ENCODE data around the gene CLHC1. TPM values are rescaled to one million over a fixed set of nuclear protein-coding genes. Genes with fewer than 3 reads are reported as not detected.

Gene CLHC1
- total and polyA plus RNA-seq, 4 donors = 0.45 to 4.9 (median 2.6) TPM

DNA sequence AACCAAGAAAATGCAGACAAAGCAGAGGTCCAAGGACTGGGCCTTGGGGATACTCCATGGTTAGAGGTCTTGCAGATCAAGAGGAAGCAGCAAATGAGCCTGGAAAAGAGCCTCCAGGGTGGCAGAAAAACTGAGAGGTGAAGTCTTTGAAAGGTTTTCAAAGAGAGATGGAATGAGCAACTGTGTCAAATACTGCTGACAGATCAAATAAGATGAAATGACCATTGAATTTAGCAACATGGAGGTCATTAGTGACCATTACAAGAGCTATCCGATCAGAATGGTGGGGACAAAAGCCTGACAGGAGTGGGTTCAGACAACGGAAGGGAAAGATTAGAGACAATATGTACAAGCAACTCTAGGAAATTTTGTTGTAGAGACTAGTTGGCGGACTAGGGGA, 1.5 kb downstream of the CLHC1 start:
- Histone ChIP-seq H3K27me3 (ENCODE audit: control insufficient read depth in 4 of 4, insufficient read depth in 4 of 4, low read length in 3 of 4) (no peaks in the 10 kb centered on the region), H3K36me3 (ENCODE audit: control insufficient read depth in 4 of 4, insufficient read depth in 3 of 4, low read depth in 1 of 4, low read length in 3 of 4) (peaks cover 6 to 14% (median 11%) of the 10 kb centered on the region in 4 donors), H3K27ac (ENCODE audit: low read depth in 1 of 2, low read length in 2 of 2) (no peak overlapping the region), H3K4me1 (ENCODE audit: control insufficient read depth in 4 of 4, insufficient read depth in 4 of 4, low read length in 3 of 4) (peaks cover 2 to 21% (median 11%) of the 10 kb centered on the region in 4 donors), H3K9ac (ENCODE audit: low read depth in 1 of 2, low read length in 2 of 2) (no peak overlapping the region), H3K9me3 (ENCODE audit: control insufficient read depth in 4 of 4, low read length in 3 of 4) (no peaks in the 10 kb centered on the region), H3K4me3 (ENCODE audit: low read depth in 1 of 3, low read length in 3 of 3) (no peak overlapping the region)
- WGBS = 97% methylated on average over 3 of the region's 3 CpGs
- TF ChIP-seq FOXA2 (IDR thresholded peaks at IDR 0.05) (no peak), YY1 (IDR thresholded peaks at IDR 0.05) (no peak), TAF1 (conservative IDR thresholded peaks at IDR 0.05) (no peak)
- TF ChIP-seq, protein P1, sequence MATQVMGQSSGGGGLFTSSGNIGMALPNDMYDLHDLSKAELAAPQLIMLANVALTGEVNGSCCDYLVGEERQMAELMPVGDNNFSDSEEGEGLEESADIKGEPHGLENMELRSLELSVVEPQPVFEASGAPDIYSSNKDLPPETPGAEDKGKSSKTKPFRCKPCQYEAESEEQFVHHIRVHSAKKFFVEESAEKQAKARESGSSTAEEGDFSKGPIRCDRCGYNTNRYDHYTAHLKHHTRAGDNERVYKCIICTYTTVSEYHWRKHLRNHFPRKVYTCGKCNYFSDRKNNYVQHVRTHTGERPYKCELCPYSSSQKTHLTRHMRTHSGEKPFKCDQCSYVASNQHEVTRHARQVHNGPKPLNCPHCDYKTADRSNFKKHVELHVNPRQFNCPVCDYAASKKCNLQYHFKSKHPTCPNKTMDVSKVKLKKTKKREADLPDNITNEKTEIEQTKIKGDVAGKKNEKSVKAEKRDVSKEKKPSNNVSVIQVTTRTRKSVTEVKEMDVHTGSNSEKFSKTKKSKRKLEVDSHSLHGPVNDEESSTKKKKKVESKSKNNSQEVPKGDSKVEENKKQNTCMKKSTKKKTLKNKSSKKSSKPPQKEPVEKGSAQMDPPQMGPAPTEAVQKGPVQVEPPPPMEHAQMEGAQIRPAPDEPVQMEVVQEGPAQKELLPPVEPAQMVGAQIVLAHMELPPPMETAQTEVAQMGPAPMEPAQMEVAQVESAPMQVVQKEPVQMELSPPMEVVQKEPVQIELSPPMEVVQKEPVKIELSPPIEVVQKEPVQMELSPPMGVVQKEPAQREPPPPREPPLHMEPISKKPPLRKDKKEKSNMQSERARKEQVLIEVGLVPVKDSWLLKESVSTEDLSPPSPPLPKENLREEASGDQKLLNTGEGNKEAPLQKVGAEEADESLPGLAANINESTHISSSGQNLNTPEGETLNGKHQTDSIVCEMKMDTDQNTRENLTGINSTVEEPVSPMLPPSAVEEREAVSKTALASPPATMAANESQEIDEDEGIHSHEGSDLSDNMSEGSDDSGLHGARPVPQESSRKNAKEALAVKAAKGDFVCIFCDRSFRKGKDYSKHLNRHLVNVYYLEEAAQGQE (IDR thresholded peaks at IDR 0.05) = no peak
- TF ChIP-seq, protein P2, sequence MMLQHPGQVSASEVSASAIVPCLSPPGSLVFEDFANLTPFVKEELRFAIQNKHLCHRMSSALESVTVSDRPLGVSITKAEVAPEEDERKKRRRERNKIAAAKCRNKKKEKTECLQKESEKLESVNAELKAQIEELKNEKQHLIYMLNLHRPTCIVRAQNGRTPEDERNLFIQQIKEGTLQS (IDR thresholded peaks at IDR 0.05) = no peak
- TF ChIP-seq, protein P3, sequence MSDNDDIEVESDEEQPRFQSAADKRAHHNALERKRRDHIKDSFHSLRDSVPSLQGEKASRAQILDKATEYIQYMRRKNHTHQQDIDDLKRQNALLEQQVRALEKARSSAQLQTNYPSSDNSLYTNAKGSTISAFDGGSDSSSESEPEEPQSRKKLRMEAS (IDR thresholded peaks at IDR 0.05) = no peak
- no peak for DNase-seq (ENCODE audit: low spot score)

DNA sequence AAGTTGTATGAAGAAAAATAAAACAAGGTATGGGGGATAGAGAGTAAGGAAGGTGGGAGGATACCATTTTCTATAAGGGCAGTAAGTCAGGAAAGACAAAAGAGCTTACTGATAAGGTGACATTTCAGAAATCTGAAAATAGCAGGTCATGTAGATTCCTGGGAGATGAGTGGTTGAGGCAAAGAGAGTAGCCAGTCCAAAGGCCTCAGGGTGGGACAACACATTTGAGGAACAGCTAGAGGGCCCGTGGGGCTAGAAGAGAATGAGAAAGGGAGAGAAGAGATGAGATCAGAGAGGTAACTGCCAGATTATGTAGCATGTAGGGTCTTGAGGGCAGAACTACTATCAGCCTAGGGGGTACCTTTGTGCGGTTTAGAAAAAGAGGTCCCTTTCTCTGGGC, 2.9 kb downstream of the CLHC1 start:
- Histone ChIP-seq H3K9me3 (ENCODE audit: control insufficient read depth in 4 of 4, low read length in 3 of 4) (no peaks in the 10 kb centered on the region), H3K4me1 (ENCODE audit: control insufficient read depth in 4 of 4, insufficient read depth in 4 of 4, low read length in 3 of 4) (peaks cover under 1 to 21% (median 11%) of the 10 kb centered on the region in 4 donors), H3K27me3 (ENCODE audit: control insufficient read depth in 4 of 4, insufficient read depth in 4 of 4, low read length in 3 of 4) (no peaks in the 10 kb centered on the region), H3K36me3 (ENCODE audit: control insufficient read depth in 4 of 4, insufficient read depth in 3 of 4, low read depth in 1 of 4, low read length in 3 of 4) (peaks cover 0 to 3% (median 1%) of the 10 kb centered on the region in 4 donors), H3K4me3 (ENCODE audit: low read depth in 1 of 3, low read length in 3 of 3) (no peak overlapping the region), H3K9ac (ENCODE audit: low read depth in 1 of 2, low read length in 2 of 2) (no peak overlapping the region), H3K27ac (ENCODE audit: low read depth in 1 of 2, low read length in 2 of 2) (no peak overlapping the region)
- DNase-seq (ENCODE audit: low spot score) = no peak
- TF ChIP-seq FOXA1 (IDR thresholded peaks at IDR 0.05) (no peak), GABPA (IDR thresholded peaks at IDR 0.05 in 1 of 2, conservative IDR thresholded peaks at IDR 0.05 in 1 of 2) (no peak), YY1 (IDR thresholded peaks at IDR 0.05) (no peak), NR2F2 (IDR thresholded peaks at IDR 0.05) (no peak), TAF1 (conservative IDR thresholded peaks at IDR 0.05) (no peak), RAD21 (IDR thresholded peaks at IDR 0.05) (no peak), FOXA2 (IDR thresholded peaks at IDR 0.05) (no peak), HNF4G (IDR thresholded peaks at IDR 0.05) (no peak)
- TF ChIP-seq, protein P3 (IDR thresholded peaks at IDR 0.05) = no peak
- TF ChIP-seq, protein P1 (IDR thresholded peaks at IDR 0.05) = no peak
- TF ChIP-seq, protein P2 (IDR thresholded peaks at IDR 0.05) = no peak
- 97% methylated on average over 2 of the region's 2 CpGs for WGBS
